GM12875 (cell line): ENCODE data around the gene TOMM20.

Source experiments
- H3K4me3 ChIP-seq: one replicate; pipeline ENCODE4 v1.5.1; 2011; ENCODE audit warnings: low read depth, low read length, control low read depth
- CTCF ChIP-seq: IDR thresholded peaks from 2 replicates; pipeline ENCODE4 v1.5.1; 2011; ENCODE audit warnings: low read depth, mild to moderate bottlenecking, control low read depth, inconsistent platforms, low read length, moderate library complexity, borderline replicate concordance; ENCODE audit not compliant: insufficient read depth

Gene TOMM20

DNA sequence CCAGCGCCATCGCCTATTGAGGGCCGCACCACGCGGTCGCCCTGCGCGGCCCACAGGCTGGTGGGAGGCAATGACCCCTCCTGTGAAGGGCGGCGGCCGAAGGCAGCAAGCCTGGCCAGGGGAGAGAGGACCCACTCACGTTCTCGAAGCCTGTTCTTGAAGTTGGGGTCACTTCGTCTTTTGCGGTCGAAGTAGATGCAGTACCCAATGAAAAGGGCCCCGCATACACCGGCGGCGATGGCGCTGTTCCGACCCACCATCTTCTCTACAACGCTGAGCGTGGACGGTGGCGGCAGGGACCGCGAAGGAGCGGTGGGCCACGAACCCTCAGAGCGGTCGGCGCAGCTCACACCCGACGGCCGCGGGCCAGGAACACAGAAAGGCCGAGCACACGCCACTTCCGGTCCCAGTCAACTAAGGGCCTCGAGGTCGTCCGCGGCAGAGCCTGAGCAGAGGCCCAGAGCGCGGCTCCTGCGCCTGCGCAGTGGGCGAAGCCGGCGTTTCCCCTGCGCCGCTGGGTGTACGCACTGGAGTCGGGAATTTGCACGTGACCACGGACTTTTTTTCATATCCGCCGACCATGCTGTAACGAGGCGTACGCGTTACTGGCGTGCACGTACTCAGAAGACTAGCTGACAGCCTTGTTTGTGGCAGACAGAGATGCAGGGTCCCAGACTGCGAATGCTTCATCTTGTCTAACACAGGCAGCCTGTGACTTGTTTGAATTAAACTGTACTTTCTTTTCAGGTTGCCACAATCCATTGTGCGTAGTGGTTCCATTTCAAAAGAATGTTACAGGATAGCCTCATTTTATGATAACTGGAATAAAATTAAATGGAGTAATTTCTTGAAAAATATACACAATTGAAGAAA, at the start of gene TOMM20:
TOMM20 (minus strand) TSS at position 382 of the 873 bp plus-strand sequence; CDS start at position 260, 122 bp downstream.
- TF ChIP-seq CTCF = no peak
- peak within 1 kb of the TSS; percentile 98 for H3K4me3 ChIP-seq

- TF ChIP-seq CTCF = no peak
- no peak overlapping the region for H3K4me3 ChIP-seq
Measured at GRCh38 chr1:235176486-235176885, 47.8 kb upstream of the TOMM20 start.

DNA sequence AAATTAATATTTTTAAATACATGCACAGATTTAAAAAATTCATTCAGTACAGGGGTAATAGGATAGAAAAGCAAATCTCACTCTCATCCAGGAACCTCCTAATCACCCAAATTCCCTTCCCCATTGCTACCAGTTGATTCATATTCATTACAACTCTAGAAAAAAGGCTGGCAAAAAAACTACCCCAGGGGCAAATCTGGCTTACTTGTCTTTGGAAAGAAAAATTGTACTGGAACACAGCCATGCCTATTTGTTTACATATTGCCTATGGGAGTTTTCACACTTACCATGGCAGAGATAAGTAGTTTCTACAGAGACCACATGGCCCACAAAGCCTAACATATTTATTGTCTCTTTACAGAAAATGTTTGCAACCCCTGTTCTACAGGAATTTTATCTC, 41.3 kb upstream of the TOMM20 start:
- no peak overlapping the region for H3K4me3 ChIP-seq
- TF ChIP-seq CTCF = no peak

DNA sequence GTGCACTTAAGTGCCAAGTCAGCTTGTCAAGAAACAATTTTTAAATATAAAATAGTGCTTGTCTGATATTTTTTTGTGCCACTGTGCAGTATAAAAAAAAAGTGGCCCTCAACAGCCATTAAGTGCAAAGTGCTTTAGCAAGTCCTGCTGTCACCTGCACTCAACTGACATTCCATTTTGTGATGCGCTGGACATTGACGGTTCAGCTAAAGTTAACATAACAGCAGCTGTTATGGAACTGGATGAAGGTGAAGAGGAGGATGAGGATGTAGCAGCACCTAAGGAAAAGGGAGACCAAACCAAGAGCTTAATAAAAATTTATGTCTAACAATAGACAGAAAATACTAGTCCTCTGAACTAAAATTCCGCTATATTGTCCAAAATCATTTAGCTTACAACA, 39.7 kb upstream of the TOMM20 start:
- H3K4me3 ChIP-seq = no peak overlapping the region
- no peak for TF ChIP-seq CTCF

GRCh38 chr1:235161685-235162327, 33.2 kb upstream of the TOMM20 start:
- peak overlapping the region; percentile 96 for H3K4me3 ChIP-seq
- no peak for TF ChIP-seq CTCF

DNA sequence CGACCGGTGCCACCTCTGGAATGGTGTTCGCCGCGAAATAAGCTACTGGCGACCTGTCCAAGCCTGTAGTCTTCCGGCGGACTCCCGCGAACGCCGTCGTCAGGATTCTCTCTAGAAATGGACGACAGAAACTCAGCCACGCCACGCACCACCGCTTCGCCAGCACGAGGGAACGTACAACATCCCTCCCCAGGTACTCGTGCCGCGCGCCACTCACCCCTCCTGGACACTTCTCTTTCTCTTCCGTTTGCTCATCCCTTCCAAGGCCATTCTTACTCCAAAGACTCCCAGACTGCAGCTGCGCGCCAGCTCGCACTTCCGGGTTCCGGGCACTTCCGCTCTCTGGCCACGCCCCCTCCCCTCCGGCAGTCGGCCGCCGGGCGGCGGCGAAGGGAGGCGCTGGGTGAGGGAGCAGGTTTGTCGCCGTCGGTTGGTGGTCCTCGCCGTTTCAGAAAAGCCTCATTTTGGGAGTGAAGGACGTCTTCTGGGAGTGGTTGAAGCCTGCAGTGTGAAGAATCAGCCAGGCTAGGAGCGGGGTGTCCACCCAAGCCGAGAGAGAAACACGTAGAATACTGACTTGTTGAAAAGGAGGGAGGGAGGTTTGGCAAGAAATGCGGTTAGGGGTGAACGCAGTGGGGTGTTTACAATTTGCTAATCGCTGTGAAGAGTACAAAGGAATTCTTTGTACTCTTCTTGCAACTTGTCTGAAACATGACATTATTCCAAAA, 32.5 kb upstream of the TOMM20 start, which contains the start of gene RBM34:
RBM34 (minus strand) TSS at position 294 of the 728 bp plus-strand sequence; CDS start at position 270, 24 bp downstream.
- H3K4me3 ChIP-seq = peak within 1 kb of the TSS; percentile 96
- TF ChIP-seq CTCF = 0 out of 2 replicates have a peak, but pooled peaks have one; percentile 19
